SW 1271 (cell line): ENCODE data around the gene AMPD3.

Experiments
- DNase-seq, 2 experiments: peaks; one replicate each; lab custom pipeline; 2025; lab: John Stamatoyannopoulos, UW

AMPD3 gene

GRCh38 chr11:10540546-10540914 lies 85.5 kb downstream of the AMPD3 start:
- DNase-seq = no peak

GRCh38 chr11:10540915-10541560 lies 86.0 kb downstream of the AMPD3 start, which contains the start of gene RNF141:
TSS of gene RNF141 (minus strand) at chr11:10541187. CDS start at chr11:10534158, 7,029 bp downstream.
- peak; percentile 77 to 87 for DNase-seq

- no peak for DNase-seq
These were observed 86.5 kb downstream of the AMPD3 start for GRCh38 chr11:10541561-10541930.

GRCh38 chr11:10542776-10543175 lies 87.7 kb downstream of the AMPD3 start:
- no peak for DNase-seq

- DNase-seq = no peak
These were observed 88.7 kb downstream of the AMPD3 start for GRCh38 chr11:10543782-10544181.

- no peak for DNase-seq
These were observed 89.7 kb downstream of the AMPD3 start for GRCh38 chr11:10544491-10545465.

- no peak for DNase-seq
These were observed 95.6 kb downstream of the AMPD3 start for GRCh38 chr11:10550503-10551289.

- no peak for DNase-seq
These were observed 96.2 kb downstream of the AMPD3 start for GRCh38 chr11:10551290-10551592.

- no peak for DNase-seq
These were observed 96.8 kb downstream of the AMPD3 start for GRCh38 chr11:10551845-10552352.

GRCh38 chr11:10556590-10556989 lies 101.5 kb downstream of the AMPD3 start:
- no peak for DNase-seq
